ENCODE data around the gene THEM4. TPM values are rescaled to one million over a fixed set of nuclear protein-coding genes. Genes with fewer than 3 reads are reported as not detected.

THEM4 gene
- total RNA-seq, 1 experiment from 2014 or later, result 10.9 TPM

- TF ChIP-seq ZNF396 (CRISPR knock-in tag; IDR thresholded peaks at IDR 0.05; ENCODE audit: borderline replicate concordance) (no peak), ATF1 (CRISPR knock-in tag; IDR thresholded peaks at IDR 0.05) (no peak; the same call in 1 of the 2 replicates), NFE2L1 (CRISPR knock-in tag; IDR thresholded peaks at IDR 0.05) (peak; percentile 41; the same call in 1 of the 2 replicates), TEAD4 (CRISPR knock-in tag; IDR thresholded peaks at IDR 0.05) (no peak), ETV6 (CRISPR knock-in tag; IDR thresholded peaks at IDR 0.05) (peak; percentile 80; the same call in 1 of the 2 replicates), FOXK1 (CRISPR knock-in tag; IDR thresholded peaks at IDR 0.05) (peak; percentile 68), SP1 (CRISPR knock-in tag; conservative IDR thresholded peaks at IDR 0.05) (peak; percentile 40; the same call in 1 of the 2 replicates), EMX1 (CRISPR knock-in tag; IDR thresholded peaks at IDR 0.05) (no peak), ZNF532 (CRISPR knock-in tag; IDR thresholded peaks at IDR 0.05; ENCODE audit: borderline replicate concordance) (no peak), TEAD1 (CRISPR knock-in tag; IDR thresholded peaks at IDR 0.05) (0 out of 2 replicates have a peak, but pooled peaks have one; percentile 52), CREB1 (CRISPR knock-in tag; IDR thresholded peaks at IDR 0.05) (no peak), CREM (CRISPR knock-in tag; IDR thresholded peaks at IDR 0.05) (peak; percentile 44; the same call in 1 of the 2 replicates), SMAD3 (CRISPR knock-in tag; IDR thresholded peaks at IDR 0.05; ENCODE audit: borderline replicate concordance) (no peak), ZNF263 (CRISPR knock-in tag; IDR thresholded peaks at IDR 0.05; ENCODE audit: low read depth) (peak; percentile 50), RELA (CRISPR knock-in tag; IDR thresholded peaks at IDR 0.05; ENCODE audit: borderline replicate concordance) (peak; percentile 58; the same call in 1 of the 2 replicates), ESRRA (CRISPR knock-in tag; IDR thresholded peaks at IDR 0.05; ENCODE audit: borderline replicate concordance) (no peak; the same call in 1 of the 2 replicates), ZNF317 (CRISPR knock-in tag; IDR thresholded peaks at IDR 0.05; ENCODE audit: borderline replicate concordance, low read depth) (no peak), USF1 (CRISPR knock-in tag; IDR thresholded peaks at IDR 0.05) (no peak)
- TF ChIP-seq, protein P1, sequence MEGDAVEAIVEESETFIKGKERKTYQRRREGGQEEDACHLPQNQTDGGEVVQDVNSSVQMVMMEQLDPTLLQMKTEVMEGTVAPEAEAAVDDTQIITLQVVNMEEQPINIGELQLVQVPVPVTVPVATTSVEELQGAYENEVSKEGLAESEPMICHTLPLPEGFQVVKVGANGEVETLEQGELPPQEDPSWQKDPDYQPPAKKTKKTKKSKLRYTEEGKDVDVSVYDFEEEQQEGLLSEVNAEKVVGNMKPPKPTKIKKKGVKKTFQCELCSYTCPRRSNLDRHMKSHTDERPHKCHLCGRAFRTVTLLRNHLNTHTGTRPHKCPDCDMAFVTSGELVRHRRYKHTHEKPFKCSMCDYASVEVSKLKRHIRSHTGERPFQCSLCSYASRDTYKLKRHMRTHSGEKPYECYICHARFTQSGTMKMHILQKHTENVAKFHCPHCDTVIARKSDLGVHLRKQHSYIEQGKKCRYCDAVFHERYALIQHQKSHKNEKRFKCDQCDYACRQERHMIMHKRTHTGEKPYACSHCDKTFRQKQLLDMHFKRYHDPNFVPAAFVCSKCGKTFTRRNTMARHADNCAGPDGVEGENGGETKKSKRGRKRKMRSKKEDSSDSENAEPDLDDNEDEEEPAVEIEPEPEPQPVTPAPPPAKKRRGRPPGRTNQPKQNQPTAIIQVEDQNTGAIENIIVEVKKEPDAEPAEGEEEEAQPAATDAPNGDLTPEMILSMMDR (IDR thresholded peaks at IDR 0.05), result no peak
- TF ChIP-seq, protein P2, sequence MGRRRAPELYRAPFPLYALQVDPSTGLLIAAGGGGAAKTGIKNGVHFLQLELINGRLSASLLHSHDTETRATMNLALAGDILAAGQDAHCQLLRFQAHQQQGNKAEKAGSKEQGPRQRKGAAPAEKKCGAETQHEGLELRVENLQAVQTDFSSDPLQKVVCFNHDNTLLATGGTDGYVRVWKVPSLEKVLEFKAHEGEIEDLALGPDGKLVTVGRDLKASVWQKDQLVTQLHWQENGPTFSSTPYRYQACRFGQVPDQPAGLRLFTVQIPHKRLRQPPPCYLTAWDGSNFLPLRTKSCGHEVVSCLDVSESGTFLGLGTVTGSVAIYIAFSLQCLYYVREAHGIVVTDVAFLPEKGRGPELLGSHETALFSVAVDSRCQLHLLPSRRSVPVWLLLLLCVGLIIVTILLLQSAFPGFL (CRISPR knock-in tag; IDR thresholded peaks at IDR 0.05; ENCODE audit: borderline replicate concordance), result no peak
- TF ChIP-seq, protein P3, sequence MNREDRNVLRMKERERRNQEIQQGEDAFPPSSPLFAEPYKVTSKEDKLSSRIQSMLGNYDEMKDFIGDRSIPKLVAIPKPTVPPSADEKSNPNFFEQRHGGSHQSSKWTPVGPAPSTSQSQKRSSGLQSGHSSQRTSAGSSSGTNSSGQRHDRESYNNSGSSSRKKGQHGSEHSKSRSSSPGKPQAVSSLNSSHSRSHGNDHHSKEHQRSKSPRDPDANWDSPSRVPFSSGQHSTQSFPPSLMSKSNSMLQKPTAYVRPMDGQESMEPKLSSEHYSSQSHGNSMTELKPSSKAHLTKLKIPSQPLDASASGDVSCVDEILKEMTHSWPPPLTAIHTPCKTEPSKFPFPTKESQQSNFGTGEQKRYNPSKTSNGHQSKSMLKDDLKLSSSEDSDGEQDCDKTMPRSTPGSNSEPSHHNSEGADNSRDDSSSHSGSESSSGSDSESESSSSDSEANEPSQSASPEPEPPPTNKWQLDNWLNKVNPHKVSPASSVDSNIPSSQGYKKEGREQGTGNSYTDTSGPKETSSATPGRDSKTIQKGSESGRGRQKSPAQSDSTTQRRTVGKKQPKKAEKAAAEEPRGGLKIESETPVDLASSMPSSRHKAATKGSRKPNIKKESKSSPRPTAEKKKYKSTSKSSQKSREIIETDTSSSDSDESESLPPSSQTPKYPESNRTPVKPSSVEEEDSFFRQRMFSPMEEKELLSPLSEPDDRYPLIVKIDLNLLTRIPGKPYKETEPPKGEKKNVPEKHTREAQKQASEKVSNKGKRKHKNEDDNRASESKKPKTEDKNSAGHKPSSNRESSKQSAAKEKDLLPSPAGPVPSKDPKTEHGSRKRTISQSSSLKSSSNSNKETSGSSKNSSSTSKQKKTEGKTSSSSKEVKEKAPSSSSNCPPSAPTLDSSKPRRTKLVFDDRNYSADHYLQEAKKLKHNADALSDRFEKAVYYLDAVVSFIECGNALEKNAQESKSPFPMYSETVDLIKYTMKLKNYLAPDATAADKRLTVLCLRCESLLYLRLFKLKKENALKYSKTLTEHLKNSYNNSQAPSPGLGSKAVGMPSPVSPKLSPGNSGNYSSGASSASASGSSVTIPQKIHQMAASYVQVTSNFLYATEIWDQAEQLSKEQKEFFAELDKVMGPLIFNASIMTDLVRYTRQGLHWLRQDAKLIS (CRISPR knock-in tag; IDR thresholded peaks at IDR 0.05; ENCODE audit: borderline replicate concordance), result no peak
- TF ChIP-seq, protein P4, sequence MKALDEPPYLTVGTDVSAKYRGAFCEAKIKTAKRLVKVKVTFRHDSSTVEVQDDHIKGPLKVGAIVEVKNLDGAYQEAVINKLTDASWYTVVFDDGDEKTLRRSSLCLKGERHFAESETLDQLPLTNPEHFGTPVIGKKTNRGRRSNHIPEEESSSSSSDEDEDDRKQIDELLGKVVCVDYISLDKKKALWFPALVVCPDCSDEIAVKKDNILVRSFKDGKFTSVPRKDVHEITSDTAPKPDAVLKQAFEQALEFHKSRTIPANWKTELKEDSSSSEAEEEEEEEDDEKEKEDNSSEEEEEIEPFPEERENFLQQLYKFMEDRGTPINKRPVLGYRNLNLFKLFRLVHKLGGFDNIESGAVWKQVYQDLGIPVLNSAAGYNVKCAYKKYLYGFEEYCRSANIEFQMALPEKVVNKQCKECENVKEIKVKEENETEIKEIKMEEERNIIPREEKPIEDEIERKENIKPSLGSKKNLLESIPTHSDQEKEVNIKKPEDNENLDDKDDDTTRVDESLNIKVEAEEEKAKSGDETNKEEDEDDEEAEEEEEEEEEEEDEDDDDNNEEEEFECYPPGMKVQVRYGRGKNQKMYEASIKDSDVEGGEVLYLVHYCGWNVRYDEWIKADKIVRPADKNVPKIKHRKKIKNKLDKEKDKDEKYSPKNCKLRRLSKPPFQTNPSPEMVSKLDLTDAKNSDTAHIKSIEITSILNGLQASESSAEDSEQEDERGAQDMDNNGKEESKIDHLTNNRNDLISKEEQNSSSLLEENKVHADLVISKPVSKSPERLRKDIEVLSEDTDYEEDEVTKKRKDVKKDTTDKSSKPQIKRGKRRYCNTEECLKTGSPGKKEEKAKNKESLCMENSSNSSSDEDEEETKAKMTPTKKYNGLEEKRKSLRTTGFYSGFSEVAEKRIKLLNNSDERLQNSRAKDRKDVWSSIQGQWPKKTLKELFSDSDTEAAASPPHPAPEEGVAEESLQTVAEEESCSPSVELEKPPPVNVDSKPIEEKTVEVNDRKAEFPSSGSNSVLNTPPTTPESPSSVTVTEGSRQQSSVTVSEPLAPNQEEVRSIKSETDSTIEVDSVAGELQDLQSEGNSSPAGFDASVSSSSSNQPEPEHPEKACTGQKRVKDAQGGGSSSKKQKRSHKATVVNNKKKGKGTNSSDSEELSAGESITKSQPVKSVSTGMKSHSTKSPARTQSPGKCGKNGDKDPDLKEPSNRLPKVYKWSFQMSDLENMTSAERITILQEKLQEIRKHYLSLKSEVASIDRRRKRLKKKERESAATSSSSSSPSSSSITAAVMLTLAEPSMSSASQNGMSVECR (CRISPR knock-in tag; IDR thresholded peaks at IDR 0.05; ENCODE audit: borderline replicate concordance), result peak; percentile 12; the same call in 1 of the 2 replicates
Measured at GRCh38 chr1:151838222-151839081, 70.9 kb downstream of the THEM4 start (continued).

Data from WTC11 (cell line).